Measurements from ENCODE around the gene GSK3A. TPM values are rescaled to one million over a fixed set of nuclear protein-coding genes. Genes with fewer than 3 reads are reported as not detected.
A peak's percentile ranks its signal among the peaks of the same experiment; 100 is the strongest.

The GSK3A gene
- total and polyA plus RNA-seq, 9 of the 15 experiments (the other 6 are each of a cell fraction or from before 2014, with no cell fraction given): 0.62 to 90.7 (median 33.3) TPM

GRCh38 chr19:42196011-42197001, 46.1 kb downstream of the GSK3A start (continued):
- TF ChIP-seq ZNF592 (IDR thresholded peaks at IDR 0.05) (peak; percentile 73), ZNF699 (CRISPR knock-in tag; IDR thresholded peaks at IDR 0.05; ENCODE audit: insufficient replicate concordance) (no peak), CBX3 (IDR thresholded peaks at IDR 0.05; ENCODE audit: borderline replicate concordance in 1 of 2, low read length in 2 of 2) (0 out of 3 replicates have a peak, but pooled peaks of 1 of the 2 experiments have one; percentile 17), MGA (IDR thresholded peaks at IDR 0.05) (peak; percentile 77), DNMT1 (IDR thresholded peaks at IDR 0.05) (no peak), POLR2A (conservative IDR thresholded peaks at IDR 0.05) (peak; percentile 40; the same call in 1 of the 2 replicates), HDAC2 (IDR thresholded peaks at IDR 0.05) (no peak), VEZF1 (CRISPR knock-in tag; IDR thresholded peaks at IDR 0.05) (no peak)
